H9 (cell line): ENCODE measurements around the gene KCNE1. TPM values are rescaled to one million over a fixed set of nuclear protein-coding genes. Genes with fewer than 3 reads are reported as not detected.
"Not testable (repeated sequence)": the region's sequence is repeated elsewhere in the genome, so short reads cannot be mapped to it uniquely, and the experiment has no call there.

Source experiments
- DNase-seq: peaks from one replicate; pipeline ENCODE4 v3.0.0-alpha.2; 2017
- H2AFZ ChIP-seq: one replicate; pipeline ENCODE4 v1.6.1; 2013; ENCODE audit warnings: mild to moderate bottlenecking, low read length, control low read depth, moderate library complexity
- H2AK5ac ChIP-seq: 2 replicates; pipeline ENCODE4 v1.6.1; 2013; ENCODE audit warnings: low read length, control low read depth, mixed read lengths; ENCODE audit not compliant: insufficient read length
- H2BK120ac ChIP-seq: one replicate; pipeline ENCODE4 v1.6.1; 2013; ENCODE audit warnings: low read depth, mild to moderate bottlenecking, low read length, control low read depth, inconsistent platforms; ENCODE audit not compliant: poor library complexity, severe bottlenecking
- H2BK12ac ChIP-seq: 2 replicates; pipeline ENCODE4 v1.6.1; 2013; ENCODE audit warnings: low read length, control low read depth, mixed read lengths, low read depth; ENCODE audit not compliant: insufficient read length
- H2BK15ac ChIP-seq: 2 replicates; pipeline ENCODE4 v1.6.1; 2013; ENCODE audit warnings: low read depth, low read length, control low read depth
- H2BK20ac ChIP-seq: one replicate; pipeline ENCODE4 v1.6.1; 2013; ENCODE audit warnings: low read depth, mild to moderate bottlenecking, low read length, control low read depth, inconsistent platforms; ENCODE audit not compliant: poor library complexity, severe bottlenecking
- H2BK5ac ChIP-seq: 2 replicates; pipeline ENCODE4 v1.6.1; 2013; ENCODE audit warnings: low read length, control low read depth, mixed read lengths; ENCODE audit not compliant: insufficient read length
- H3K14ac ChIP-seq: 2 replicates; pipeline ENCODE4 v1.6.1; 2013; ENCODE audit warnings: low read length, control low read depth; ENCODE audit not compliant: insufficient read depth
- H3K18ac ChIP-seq: 2 replicates; pipeline ENCODE4 v1.6.1; 2013; ENCODE audit warnings: low read depth, mild to moderate bottlenecking, mixed read lengths, low read length, control low read depth; ENCODE audit not compliant: insufficient read length
- H3K23ac ChIP-seq: 2 replicates; pipeline ENCODE4 v1.6.1; 2013; ENCODE audit warnings: low read length, control low read depth, mixed read lengths, low read depth; ENCODE audit not compliant: insufficient read length
- H3K23me2 ChIP-seq: 2 replicates; pipeline ENCODE4 v1.6.1; 2013; ENCODE audit warnings: low read depth, mild to moderate bottlenecking, mixed read lengths, low read length, control low read depth; ENCODE audit not compliant: insufficient read length, poor library complexity, severe bottlenecking
- H3K27ac ChIP-seq: 2 replicates; pipeline ENCODE4 v1.5.1; 2013; ENCODE audit warnings: low read length, control low read depth, mixed read lengths, low read depth; ENCODE audit not compliant: insufficient read length
- H3K27me3 ChIP-seq: 2 replicates; pipeline ENCODE4 v1.6.1; 2013; ENCODE audit warnings: low read length, control low read depth, inconsistent platforms; ENCODE audit not compliant: insufficient read depth
- H3K4ac ChIP-seq: 2 replicates; pipeline ENCODE4 v1.6.1; 2013; ENCODE audit warnings: low read depth, mild to moderate bottlenecking, control low read depth, inconsistent platforms, low read length, moderate library complexity
- H3K4me1 ChIP-seq: 2 replicates; pipeline ENCODE4 v1.6.1; 2013; ENCODE audit warnings: low read length, control low read depth, inconsistent platforms; ENCODE audit not compliant: insufficient read depth
- H3K4me2 ChIP-seq: 2 replicates; pipeline ENCODE4 v1.6.1; 2013; ENCODE audit warnings: low read length, control low read depth, mixed read lengths; ENCODE audit not compliant: insufficient read length, insufficient read depth
- H3K56ac ChIP-seq: 2 replicates; pipeline ENCODE4 v1.6.1; 2013; ENCODE audit warnings: low read depth, mild to moderate bottlenecking, mixed read lengths, low read length, control low read depth; ENCODE audit not compliant: insufficient read length
- H3K79me1 ChIP-seq: 2 replicates; pipeline ENCODE4 v1.6.1; 2013; ENCODE audit warnings: low read depth, mild to moderate bottlenecking, moderate library complexity, low read length, control low read depth, inconsistent platforms; ENCODE audit not compliant: insufficient read depth, poor library complexity, severe bottlenecking
- H3K79me2 ChIP-seq: 2 replicates; pipeline ENCODE4 v1.6.1; 2013; ENCODE audit warnings: low read length, control low read depth, inconsistent platforms; ENCODE audit not compliant: insufficient read depth
- H3K9ac ChIP-seq: 2 replicates; pipeline ENCODE4 v1.6.1; 2013; ENCODE audit warnings: low read length, control low read depth, mixed read lengths; ENCODE audit not compliant: insufficient read length; ENCODE audit errors: extremely low read depth
- H3K9me3 ChIP-seq: one replicate; pipeline ENCODE4 v1.6.1; 2013; ENCODE audit warnings: low read depth, low read length, inconsistent platforms; ENCODE audit not compliant: control insufficient read depth
- H3T11ph ChIP-seq: one replicate; pipeline ENCODE4 v1.6.1; 2013; ENCODE audit warnings: mild to moderate bottlenecking, low read length, control low read depth, inconsistent platforms
- H4K20me1 ChIP-seq: one replicate; pipeline ENCODE4 v1.6.1; 2013; ENCODE audit not compliant: control insufficient read depth, insufficient read length, insufficient read depth
- H4K5ac ChIP-seq: 2 replicates; pipeline ENCODE4 v1.6.1; 2013; ENCODE audit warnings: low read depth, mild to moderate bottlenecking, mixed read lengths, low read length, control low read depth; ENCODE audit not compliant: insufficient read length
- H4K8ac ChIP-seq: replicated peaks from 2 replicates; pipeline ENCODE4 v1.6.1; 2013; ENCODE audit warnings: low read length, control low read depth, mixed read lengths, low read depth; ENCODE audit not compliant: insufficient read length
- H4K91ac ChIP-seq: 2 replicates; pipeline ENCODE4 v1.6.1; 2013; ENCODE audit warnings: low read depth, mild to moderate bottlenecking, moderate library complexity, mixed read lengths, low read length, control low read depth; ENCODE audit not compliant: insufficient read length
- H3K27ac Mint-ChIP-seq, 3 experiments: 2 replicates in 2 of 3; 3 replicates in 1 of 3; pipeline ENCODE4 v1.8.0; 2020 to 2021; ENCODE audit warnings: mixed read lengths in 3 of 3, mild to moderate bottlenecking in 1 of 3, moderate library complexity in 1 of 3
- H3K27me3 Mint-ChIP-seq: 2 replicates; pipeline ENCODE4 v1.8.0; 2021; ENCODE audit warnings: low read depth, mild to moderate bottlenecking, moderate library complexity, mixed read lengths
- H3K36me3 Mint-ChIP-seq, 3 experiments: 2 replicates in 2 of 3; 3 replicates in 1 of 3; pipeline ENCODE4 v1.8.0; 2020 to 2021; ENCODE audit warnings: low read depth in 3 of 3, mixed read lengths in 3 of 3; ENCODE audit not compliant: insufficient read depth in 1 of 3
- H3K4me1 Mint-ChIP-seq, 2 experiments: 2 replicates each; pipeline ENCODE4 v1.8.0; 2020; ENCODE audit warnings: mixed read lengths in 2 of 2
- H3K4me3 Mint-ChIP-seq, 2 experiments: 2 replicates in 1 of 2; 3 replicates in 1 of 2; pipeline ENCODE4 v1.8.0; 2020 to 2021; ENCODE audit warnings: mild to moderate bottlenecking in 2 of 2, mixed read lengths in 2 of 2, moderate library complexity in 1 of 2
- H3K9me3 Mint-ChIP-seq, 2 experiments: 2 replicates in 1 of 2; 3 replicates in 1 of 2; pipeline ENCODE4 v1.8.0; 2020; ENCODE audit warnings: mild to moderate bottlenecking in 2 of 2, mixed read lengths in 2 of 2, moderate library complexity in 1 of 2
- WGBS: extraction: QIAGEN DNeasy Blood & Tissue Kit; methylation state at CpG from one replicate; pipeline ENCODE4 v1.1.7; 2013; ENCODE audit warnings: missing lambda C conversion rate, low lambda C conversion rate, mixed read lengths; ENCODE audit not compliant: insufficient read length; ENCODE audit errors: extremely low coverage; 5-methylcytosine and 5-hydroxymethylcytosine counted together
- total RNA-seq: library from RNA; stranded (reverse); gene quantifications from 2 replicates; pipeline ENCODE4 v1.2.1, GENCODE V29; 2021

Gene KCNE1
- total RNA-seq, 1 experiment from 2014 or later, result 0.28 TPM

DNA sequence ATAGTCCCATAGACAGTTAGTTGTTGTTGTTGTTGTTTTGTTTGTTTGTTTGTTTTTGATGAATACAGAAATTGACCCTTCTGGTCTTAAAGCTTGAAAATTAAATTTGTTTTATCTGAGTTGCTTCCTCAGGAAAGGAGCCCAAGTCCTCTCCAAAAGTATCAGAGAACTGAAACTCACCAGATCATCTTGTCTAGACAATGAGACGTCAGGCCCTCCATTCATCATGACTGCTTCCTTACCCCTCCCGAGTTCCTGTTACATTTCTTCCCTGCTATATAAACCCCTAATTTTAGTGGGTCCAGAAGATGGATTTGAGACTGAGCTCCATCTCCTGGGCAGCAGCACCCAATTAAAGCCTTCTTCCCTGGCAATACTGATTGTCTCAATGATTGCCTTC lies 105.3 kb downstream of the KCNE1 start:
- no CpG with 5 or more reads among the region's 2 CpGs for WGBS
- H4K20me1 ChIP-seq, result not testable (repeated sequence)

GRCh38 chr21:34406102-34406501 lies 105.9 kb downstream of the KCNE1 start:
- H2BK12ac ChIP-seq, H4K5ac ChIP-seq, H2AFZ ChIP-seq, H3K4me1 Mint-ChIP-seq, H4K20me1 ChIP-seq, H2BK5ac ChIP-seq, H2BK20ac ChIP-seq, H3T11ph ChIP-seq, H3K14ac ChIP-seq, H3K18ac ChIP-seq, H4K8ac ChIP-seq, DNase-seq, H3K79me1 ChIP-seq, H3K9ac ChIP-seq, H3K23me2 ChIP-seq, H3K36me3 Mint-ChIP-seq, H3K4ac ChIP-seq, H3K27ac ChIP-seq, H3K27me3 ChIP-seq, H3K23ac ChIP-seq, H2BK15ac ChIP-seq, H3K4me2 ChIP-seq, H3K4me3 Mint-ChIP-seq, H2AK5ac ChIP-seq, H3K27me3 Mint-ChIP-seq, H3K56ac ChIP-seq, H3K9me3 Mint-ChIP-seq, H2BK120ac ChIP-seq, H3K9me3 ChIP-seq, H3K27ac Mint-ChIP-seq, H3K4me1 ChIP-seq, H4K91ac ChIP-seq, H3K79me2 ChIP-seq: not testable (repeated sequence)
- no CpG with 5 or more reads among the region's 6 CpGs for WGBS

More for the DNA sequence above, 105.3 kb downstream of the KCNE1 start:
- not testable (repeated sequence) for H3K9ac ChIP-seq, H2BK20ac ChIP-seq, DNase-seq, H3K4me3 Mint-ChIP-seq, H3K27me3 Mint-ChIP-seq, H3K4me1 Mint-ChIP-seq, H4K91ac ChIP-seq, H4K8ac ChIP-seq, H3K36me3 Mint-ChIP-seq, H3K23ac ChIP-seq, H3K4me2 ChIP-seq, H2AFZ ChIP-seq, H3K56ac ChIP-seq, H3K27me3 ChIP-seq, H3K23me2 ChIP-seq, H3K18ac ChIP-seq, H3T11ph ChIP-seq, H2BK12ac ChIP-seq, H2BK5ac ChIP-seq, H2BK15ac ChIP-seq, H2AK5ac ChIP-seq, H3K9me3 Mint-ChIP-seq, H3K4me1 ChIP-seq, H3K79me2 ChIP-seq, H3K27ac Mint-ChIP-seq, H2BK120ac ChIP-seq, H3K9me3 ChIP-seq, H3K79me1 ChIP-seq, H3K4ac ChIP-seq, H4K5ac ChIP-seq, H3K27ac ChIP-seq, H3K14ac ChIP-seq
